Aorta (tissue), 5 donors: ENCODE data around the gene CREB3L2. TPM values are rescaled to one million over a fixed set of nuclear protein-coding genes. Genes with fewer than 3 reads are reported as not detected.

Experiments used
- ATAC-seq: fragments of 200-7000 bp; cut with Tn5 transposase; one replicate; pipeline ENCODE4 v1.9.1; 2022; ENCODE audit warnings: moderate library complexity; ENCODE audit not compliant: low FRiP score
- DNase-seq, 2 donors: peaks; one replicate each; pipeline ENCODE4 v3.0.0-alpha.2; 2020
- H3K27ac ChIP-seq, 2 donors: one replicate each; pipeline ENCODE4 v1.5.1; 2013; ENCODE audit warnings: low read length in 2 of 2, mild to moderate bottlenecking in 2 of 2, moderate library complexity in 2 of 2, control low read depth in 1 of 2, inconsistent platforms in 1 of 2, low read depth in 1 of 2
- H3K27me3 ChIP-seq, 2 donors: one replicate each; pipeline ENCODE4 v1.6.1; 2013; ENCODE audit warnings: control low read depth in 1 of 2, low read length in 1 of 2, mild to moderate bottlenecking in 1 of 2, moderate library complexity in 1 of 2; ENCODE audit not compliant: insufficient read depth in 2 of 2, control insufficient read depth in 1 of 2
- H3K36me3 ChIP-seq, 2 donors: one replicate each; pipeline ENCODE4 v1.6.1; 2013; ENCODE audit warnings: control low read depth in 1 of 2, low read length in 1 of 2, mild to moderate bottlenecking in 1 of 2; ENCODE audit not compliant: insufficient read depth in 2 of 2, control insufficient read depth in 1 of 2
- H3K4me1 ChIP-seq, 2 donors: one replicate each; pipeline ENCODE4 v1.6.1; 2013; ENCODE audit warnings: low read length in 2 of 2, control low read depth in 1 of 2, mild to moderate bottlenecking in 1 of 2, moderate library complexity in 1 of 2; ENCODE audit not compliant: insufficient read depth in 2 of 2, control insufficient read depth in 1 of 2
- H3K4me3 ChIP-seq, 2 donors: one replicate each; pipeline ENCODE4 v1.5.1; 2013; ENCODE audit warnings: low read length in 2 of 2, control low read depth in 1 of 2, mild to moderate bottlenecking in 1 of 2
- H3K9me3 ChIP-seq: one replicate; pipeline ENCODE4 v1.6.1; 2013; ENCODE audit warnings: mild to moderate bottlenecking, low read length; ENCODE audit not compliant: control insufficient read depth
- WGBS, 2 donors: extraction: QIAGEN DNeasy Blood & Tissue Kit; methylation state at CpG; one replicate each; pipeline ENCODE4 v1.1.7; 2013; 5-methylcytosine and 5-hydroxymethylcytosine counted together
- intact Hi-C, 2 donors: fragments of 100-400 bp; cut with DNase I; formaldehyde crosslinking; loops; one replicate each; pipeline versions ENCODE4 v1.14.2 to v1.15.0; 2022
- polyA plus RNA-seq, 2 donors: library from polyadenylated mRNA; stranded (reverse); fragments of 200-250 nt; gene quantifications; one replicate each; pipeline ENCODE4 v1.2.3, GENCODE V29; 2013
- total RNA-seq, 2 donors: library from RNA; stranded (reverse); fragmentation: NEBNext Ultra II Directional; extraction: Animal tissue kit (Norgen Biotek cat#: 25700); gene quantifications; one replicate each; pipeline ENCODE4 v1.2.1, GENCODE V29; 2021
- donor health status: healthy with polysubstance abuse.
- donor health status: Bipolar disorder and iron deficiency.
- donor health status: DM: no; HTN: no; CAD: no.
- donor health status: DM: no; HTN: no; CAD: no.
- donor health status: DM: yes; HTN: yes; CAD: no.

CREB3L2 gene
- total and polyA plus RNA-seq, 4 donors = 10.6 to 165 (median 73.7) TPM

- no peaks in the 10 kb centered on the region for H3K27me3 ChIP-seq
- ATAC-seq (peak; percentile 72), DNase-seq (peak; percentile 57 to 79)
- no peaks in the 10 kb centered on the region for H3K4me1 ChIP-seq
- WGBS, 2 donors = 2 to 6% methylated on average over 48 to 66 of the region's 66 CpGs
- intact Hi-C loops = loop anchor here in 1 of 2 donors (1.0 kb wide), 1 partner anchor 35 kb away; no protein-coding TSS in a partner anchor
- H3K4me3 ChIP-seq = peak within 1 kb of the TSS; percentile 45 to 55
- H3K36me3 ChIP-seq = peaks cover 0 to 6% of the 10 kb centered on the region in 2 donors
- H3K9me3 ChIP-seq = no peaks in the 10 kb centered on the region
- peak within 1 kb of the TSS in 1 of 2 donors; percentile 0 for H3K27ac ChIP-seq
These were observed 154.9 kb downstream of the CREB3L2 start, which contains the start of gene DGKI for GRCh38 chr7:137846827-137847567. TSS of gene DGKI (minus strand) at chr7:137846974.

DNA sequence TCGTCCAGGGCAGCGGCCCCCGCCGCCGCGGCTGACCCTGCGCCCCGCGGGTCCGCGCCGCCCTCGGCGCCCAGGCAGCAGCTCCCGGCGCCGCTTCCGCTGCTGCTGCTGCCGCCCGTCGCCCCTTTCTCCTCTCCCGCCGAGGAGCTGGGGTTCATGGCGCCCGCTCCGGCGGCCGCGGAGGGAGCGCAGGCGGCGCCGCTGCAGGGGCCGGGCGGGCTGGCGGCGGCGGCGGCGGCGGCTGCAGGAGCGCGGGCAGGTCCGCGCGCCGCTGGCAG is 155.4 kb downstream of the CREB3L2 start:
- intact Hi-C loops = loop anchor here in 1 of 2 donors (1.0 kb wide), 1 partner anchor 36 kb away; no protein-coding TSS in a partner anchor
- no peaks in the 10 kb centered on the region for H3K27me3 ChIP-seq
- 0% methylated on average over 11 to 47 of the region's 47 CpGs for WGBS, 2 donors
- no peak for DNase-seq
- ATAC-seq = no peak
- no peak overlapping the region for H3K27ac ChIP-seq
- no peaks in the 10 kb centered on the region for H3K4me1 ChIP-seq
- peak overlapping the region; percentile 45 to 55 for H3K4me3 ChIP-seq
- H3K9me3 ChIP-seq = no peaks in the 10 kb centered on the region
- H3K36me3 ChIP-seq = peaks cover 0 to 2% of the 10 kb centered on the region in 2 donors

- no peaks in the 10 kb centered on the region for H3K27me3 ChIP-seq
- H3K4me1 ChIP-seq = peaks cover 0 to 2% of the 10 kb centered on the region in 2 donors
- intact Hi-C loops = no loop called here
- H3K27ac ChIP-seq = no peak overlapping the region
- no peaks in the 10 kb centered on the region for H3K36me3 ChIP-seq
- no peak for DNase-seq
- H3K4me3 ChIP-seq = no peak overlapping the region
- WGBS, 2 donors = 88 to 89% methylated on average over 8 of the region's 8 CpGs
- ATAC-seq = no peak
- H3K9me3 ChIP-seq = no peaks in the 10 kb centered on the region
These were observed 157.0 kb downstream of the CREB3L2 start for GRCh38 chr7:137844677-137845425.

GRCh38 chr7:137839903-137840779 is 161.7 kb downstream of the CREB3L2 start:
- Histone ChIP-seq H3K27ac (peak overlapping the region; percentile 4 to 59), H3K27me3 (no peaks in the 10 kb centered on the region), H3K9me3 (no peaks in the 10 kb centered on the region), H3K36me3 (no peaks in the 10 kb centered on the region), H3K4me3 (no peak overlapping the region), H3K4me1 (peaks cover 2 to 14% of the 10 kb centered on the region in 2 donors)
- intact Hi-C loops = no loop called here
- no peak for ATAC-seq
- DNase-seq = no peak
- 54 to 58% methylated on average over 6 of the region's 6 CpGs for WGBS, 2 donors

DNA sequence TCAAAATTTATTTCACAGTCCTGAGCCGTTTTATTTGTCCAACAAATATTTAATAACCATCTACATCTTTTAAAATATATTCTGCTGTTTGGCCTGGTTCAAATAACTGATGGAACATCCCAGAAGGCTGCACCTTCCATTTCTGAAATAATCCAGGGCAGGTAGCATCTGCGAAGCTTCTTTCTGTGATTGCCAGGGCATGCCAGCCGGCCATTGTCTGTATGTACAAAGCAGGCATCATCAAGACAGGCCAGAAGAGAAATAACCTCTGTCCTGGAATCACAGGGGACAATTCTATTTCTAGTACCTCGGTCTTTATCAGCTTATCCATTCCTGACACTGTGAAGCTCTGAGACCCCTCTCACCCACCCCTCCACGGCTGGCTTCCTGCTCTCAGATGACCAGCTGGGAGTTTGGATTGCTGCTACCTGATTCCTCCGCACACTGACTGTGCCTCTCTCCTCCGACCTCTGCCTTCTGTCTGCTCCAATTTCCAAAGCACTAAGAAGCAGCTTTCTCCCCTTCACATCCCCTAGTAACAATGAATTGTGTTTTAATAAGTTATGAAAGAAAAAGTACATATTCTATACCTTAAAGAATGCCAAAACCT is 163.1 kb downstream of the CREB3L2 start:
- DNase-seq = no peak
- H3K4me3 ChIP-seq = no peak overlapping the region
- intact Hi-C loops = no loop called here
- H3K9me3 ChIP-seq = no peaks in the 10 kb centered on the region
- H3K27me3 ChIP-seq = no peaks in the 10 kb centered on the region
- WGBS, 2 donors = 85% methylated on average over 7 of the region's 7 CpGs
- peak overlapping the region in 1 of 2 donors; percentile 64 for H3K27ac ChIP-seq
- peaks cover 2 to 14% of the 10 kb centered on the region in 2 donors for H3K4me1 ChIP-seq
- no peaks in the 10 kb centered on the region for H3K36me3 ChIP-seq
- no peak for ATAC-seq

GRCh38 chr7:137836541-137836940 is 165.3 kb downstream of the CREB3L2 start:
- Histone ChIP-seq H3K4me3 (no peak overlapping the region), H3K4me1 (peaks cover 2 to 14% of the 10 kb centered on the region in 2 donors), H3K9me3 (no peaks in the 10 kb centered on the region), H3K27ac (peak overlapping the region; percentile 93), H3K27me3 (no peaks in the 10 kb centered on the region), H3K36me3 (no peaks in the 10 kb centered on the region)
- no peak for ATAC-seq
- no peak for DNase-seq
- intact Hi-C loops = no loop called here
- WGBS, 2 donors = 27 to 30% methylated on average over 1 of the region's 1 CpG

DNA sequence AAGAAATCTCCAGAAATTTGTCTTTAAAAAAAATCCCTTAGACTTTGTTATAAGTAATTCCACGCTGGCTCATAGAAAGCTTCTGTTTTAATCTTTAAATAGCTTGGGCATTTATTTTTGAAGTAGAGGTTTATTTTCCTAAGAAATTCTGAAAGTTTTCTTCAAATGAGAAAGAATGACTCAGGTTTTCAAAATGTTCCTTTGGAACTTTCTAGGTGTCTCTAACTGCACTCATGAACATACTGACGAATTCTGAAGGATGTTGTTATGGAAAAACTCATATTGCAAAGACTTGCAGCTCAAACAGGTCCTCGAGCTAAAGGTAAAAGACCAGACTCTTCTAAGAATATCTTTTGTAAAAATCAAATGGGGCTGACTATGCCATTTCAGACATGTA is 165.8 kb downstream of the CREB3L2 start:
- 6 to 13% methylated on average over 3 of the region's 3 CpGs for WGBS, 2 donors
- intact Hi-C loops = no loop called here
- Histone ChIP-seq H3K4me1 (peaks cover 2 to 17% of the 10 kb centered on the region in 2 donors), H3K27me3 (no peaks in the 10 kb centered on the region), H3K4me3 (no peak overlapping the region), H3K36me3 (no peaks in the 10 kb centered on the region), H3K9me3 (no peaks in the 10 kb centered on the region), H3K27ac (peak overlapping the region; percentile 93)
- ATAC-seq (peak; percentile 58), DNase-seq (no peak)

- peaks cover 2 to 20% of the 10 kb centered on the region in 2 donors for H3K4me1 ChIP-seq
- H3K4me3 ChIP-seq = no peak overlapping the region
- peak; percentile 66 for ATAC-seq
- no peak for DNase-seq
- WGBS, 2 donors = 3 to 7% methylated on average over 3 of the region's 3 CpGs
- intact Hi-C loops = no loop called here
- H3K9me3 ChIP-seq = no peaks in the 10 kb centered on the region
- no peaks in the 10 kb centered on the region for H3K27me3 ChIP-seq
- peak overlapping the region; percentile 59 to 61 for H3K27ac ChIP-seq
- H3K36me3 ChIP-seq = no peaks in the 10 kb centered on the region
These were observed 166.3 kb downstream of the CREB3L2 start for GRCh38 chr7:137835486-137836112.
